H7 (cell line): ENCODE data around the gene DHRS2. TPM values are rescaled to one million over a fixed set of nuclear protein-coding genes. Genes with fewer than 3 reads are reported as not detected.

Source experiments
- DNase-seq: peaks from one replicate; pipeline ENCODE4 v3.0.0; 2012
- H3K27me3 ChIP-seq: 2 replicates; pipeline ENCODE4 v1.6.0; 2011; ENCODE audit warnings: mild to moderate bottlenecking, low read length; ENCODE audit not compliant: control insufficient read depth, insufficient read depth
- H3K36me3 ChIP-seq: replicated peaks from 2 replicates; pipeline ENCODE4 v1.5.1; 2011; ENCODE audit warnings: low read length; ENCODE audit not compliant: control insufficient read depth, insufficient read depth
- H3K4me3 ChIP-seq: 2 replicates; pipeline ENCODE4 v1.5.1; 2011; ENCODE audit warnings: low read depth, mild to moderate bottlenecking, control low read depth, low read length, moderate library complexity; ENCODE audit not compliant: insufficient read depth
- total RNA-seq: library from RNA; depleted of rRNA; stranded (reverse); fragments of >200 nt; shearing (Covaris generic); gene quantifications from 2 replicates; pipeline ENCODE4 v1.2.3, GENCODE V29; 2014

DHRS2 gene
- total RNA-seq, 1 experiment from 2014 or later, result 1.1 TPM

GRCh38 chr14:23621204-23621931 lies 14.8 kb upstream of the DHRS2 start:
- Histone ChIP-seq H3K27me3 (no peaks in the 10 kb centered on the region), H3K4me3 (no peak overlapping the region), H3K36me3 (no peaks in the 10 kb centered on the region)
- no peak for DNase-seq

GRCh38 chr14:23621932-23622730 lies 14.0 kb upstream of the DHRS2 start:
- Histone ChIP-seq H3K27me3 (no peaks in the 10 kb centered on the region), H3K36me3 (no peaks in the 10 kb centered on the region), H3K4me3 (no peak overlapping the region)
- DNase-seq, result no peak

- H3K4me3 ChIP-seq, result no peak overlapping the region
- DNase-seq, result no peak
- H3K27me3 ChIP-seq, result no peaks in the 10 kb centered on the region
- H3K36me3 ChIP-seq, result no peaks in the 10 kb centered on the region
Observed at GRCh38 chr14:23622990-23623389, 13.2 kb upstream of the DHRS2 start.

- Histone ChIP-seq H3K36me3 (no peaks in the 10 kb centered on the region), H3K4me3 (no peak overlapping the region)
- DNase-seq, result no peak
Observed at GRCh38 chr14:23623962-23624361, 12.2 kb upstream of the DHRS2 start.

GRCh38 chr14:23624830-23625404 lies 11.2 kb upstream of the DHRS2 start:
- no peak for DNase-seq
- H3K4me3 ChIP-seq, result no peak overlapping the region
- no peaks in the 10 kb centered on the region for H3K36me3 ChIP-seq
- H3K27me3 ChIP-seq, result no peaks in the 10 kb centered on the region

More at GRCh38 chr14:23623962-23624361, 12.2 kb upstream of the DHRS2 start:
- no peaks in the 10 kb centered on the region for H3K27me3 ChIP-seq

DNA sequence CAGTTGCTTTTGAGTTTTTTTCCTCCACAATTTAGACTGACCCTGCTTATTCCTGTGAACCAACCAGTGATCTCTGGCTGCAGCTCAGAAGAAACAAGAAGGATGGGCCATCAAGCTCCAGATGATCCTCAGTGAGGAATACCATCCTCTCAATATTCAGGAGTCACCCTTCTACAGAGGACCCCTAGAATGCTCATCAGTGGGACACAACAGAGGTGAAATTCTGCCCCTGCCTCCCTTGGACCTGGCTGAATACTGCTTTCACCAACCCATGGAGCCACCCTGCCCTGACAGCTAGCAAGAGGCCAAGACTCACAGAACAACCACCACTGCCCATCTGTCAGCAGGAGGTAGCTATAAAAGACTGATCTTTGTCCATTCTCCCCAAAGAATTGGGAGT lies 9.2 kb upstream of the DHRS2 start:
- no peaks in the 10 kb centered on the region for H3K27me3 ChIP-seq
- H3K36me3 ChIP-seq, result no peaks in the 10 kb centered on the region
- DNase-seq, result no peak
- H3K4me3 ChIP-seq, result no peak overlapping the region

DNA sequence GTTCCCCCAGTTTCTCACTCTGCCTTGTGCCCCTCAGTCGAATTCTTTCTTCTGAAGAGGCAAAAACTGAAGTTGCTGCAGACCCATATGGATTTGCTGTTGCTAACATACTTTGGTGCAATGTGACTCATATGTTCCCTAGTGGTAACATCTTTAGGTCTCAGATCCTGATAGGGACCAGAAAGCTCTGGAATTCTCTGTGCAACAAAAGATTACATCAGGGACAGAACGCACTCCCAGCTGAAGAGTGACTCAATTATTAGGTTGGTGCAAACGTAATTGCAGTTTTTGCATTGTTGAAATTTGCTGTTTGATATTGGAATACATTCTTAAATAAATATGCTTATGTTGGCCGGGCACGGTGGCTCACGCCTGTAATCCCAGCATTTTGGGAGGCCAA lies 8.2 kb upstream of the DHRS2 start:
- Histone ChIP-seq H3K36me3 (no peaks in the 10 kb centered on the region), H3K27me3 (no peaks in the 10 kb centered on the region), H3K4me3 (no peak overlapping the region)
- no peak for DNase-seq

- no peaks in the 10 kb centered on the region for H3K27me3 ChIP-seq
- H3K4me3 ChIP-seq, result no peak overlapping the region
- DNase-seq, result no peak
- H3K36me3 ChIP-seq, result no peaks in the 10 kb centered on the region
Observed at GRCh38 chr14:23629204-23629603, 7.0 kb upstream of the DHRS2 start.

- DNase-seq, result no peak
Observed at GRCh38 chr14:23629832-23630396, 6.2 kb upstream of the DHRS2 start.

DNA sequence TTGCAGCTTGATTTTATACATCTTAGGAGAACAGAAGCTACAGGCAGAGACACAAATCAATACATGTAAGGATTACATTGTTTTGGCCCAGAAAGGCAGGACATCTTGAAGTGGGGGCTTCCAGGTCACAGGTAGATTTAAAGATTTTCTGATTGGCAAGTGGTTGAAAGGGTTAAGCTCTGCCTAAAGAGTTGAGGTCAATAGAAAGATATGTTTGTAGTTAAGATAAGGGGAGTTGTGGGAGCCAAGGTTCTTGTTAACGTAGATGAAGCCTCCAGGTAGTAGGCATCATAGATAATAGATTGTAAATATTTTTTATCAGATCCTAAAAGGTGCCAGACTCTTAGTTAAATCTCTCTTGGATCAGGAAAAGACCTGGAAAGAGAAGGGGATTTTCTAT lies 5.5 kb upstream of the DHRS2 start:
- H3K36me3 ChIP-seq, result no peaks in the 10 kb centered on the region
- no peak overlapping the region for H3K4me3 ChIP-seq
- no peaks in the 10 kb centered on the region for H3K27me3 ChIP-seq
- DNase-seq, result no peak

More at GRCh38 chr14:23629832-23630396, 6.2 kb upstream of the DHRS2 start:
- Histone ChIP-seq H3K36me3 (no peaks in the 10 kb centered on the region), H3K27me3 (no peaks in the 10 kb centered on the region), H3K4me3 (no peak overlapping the region)

GRCh38 chr14:23631234-23631633 lies 4.9 kb upstream of the DHRS2 start:
- no peak overlapping the region for H3K4me3 ChIP-seq
- H3K27me3 ChIP-seq, result no peaks in the 10 kb centered on the region
- no peak for DNase-seq
- H3K36me3 ChIP-seq, result no peaks in the 10 kb centered on the region

DNA sequence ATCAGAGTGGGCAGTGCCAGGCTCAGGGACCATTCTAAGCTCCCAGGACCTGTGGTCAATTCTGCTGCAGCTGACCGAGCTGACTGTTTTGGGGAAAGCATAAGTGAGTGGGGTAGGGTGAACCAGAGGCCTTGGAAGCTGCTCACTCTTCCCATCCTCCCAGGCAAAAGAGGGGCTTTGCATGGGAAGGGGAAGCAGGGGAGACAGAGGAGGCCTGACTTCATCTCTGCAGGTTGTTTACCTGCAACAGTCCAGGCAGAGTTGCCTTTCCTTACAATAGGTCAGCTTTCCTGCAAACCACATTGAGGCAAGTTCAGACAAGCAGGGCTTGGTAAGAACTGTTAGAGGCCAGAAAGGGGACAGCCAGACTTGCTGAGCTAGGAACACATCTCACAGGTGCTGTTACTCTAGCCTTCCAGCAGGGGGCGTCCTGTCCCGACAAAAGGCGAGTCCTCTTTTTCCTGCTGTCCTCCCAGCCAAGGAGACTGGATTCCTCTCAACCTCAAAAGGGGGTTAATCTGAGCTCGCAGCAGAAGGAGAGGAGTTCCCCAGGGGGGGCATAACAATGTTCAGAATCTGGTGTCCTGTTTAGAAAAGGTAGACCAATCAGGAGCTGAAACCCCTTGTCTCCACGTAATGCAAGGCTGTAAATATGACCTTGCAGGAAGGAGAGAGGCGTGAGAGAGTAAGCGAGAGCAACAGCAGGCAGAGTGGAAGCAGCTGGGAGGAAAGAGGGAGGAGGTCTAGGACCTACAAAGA lies 4.3 kb upstream of the DHRS2 start:
- no peaks in the 10 kb centered on the region for H3K36me3 ChIP-seq
- H3K27me3 ChIP-seq, result no peaks in the 10 kb centered on the region
- DNase-seq, result peak; percentile 87
- H3K4me3 ChIP-seq, result no peak overlapping the region

DNA sequence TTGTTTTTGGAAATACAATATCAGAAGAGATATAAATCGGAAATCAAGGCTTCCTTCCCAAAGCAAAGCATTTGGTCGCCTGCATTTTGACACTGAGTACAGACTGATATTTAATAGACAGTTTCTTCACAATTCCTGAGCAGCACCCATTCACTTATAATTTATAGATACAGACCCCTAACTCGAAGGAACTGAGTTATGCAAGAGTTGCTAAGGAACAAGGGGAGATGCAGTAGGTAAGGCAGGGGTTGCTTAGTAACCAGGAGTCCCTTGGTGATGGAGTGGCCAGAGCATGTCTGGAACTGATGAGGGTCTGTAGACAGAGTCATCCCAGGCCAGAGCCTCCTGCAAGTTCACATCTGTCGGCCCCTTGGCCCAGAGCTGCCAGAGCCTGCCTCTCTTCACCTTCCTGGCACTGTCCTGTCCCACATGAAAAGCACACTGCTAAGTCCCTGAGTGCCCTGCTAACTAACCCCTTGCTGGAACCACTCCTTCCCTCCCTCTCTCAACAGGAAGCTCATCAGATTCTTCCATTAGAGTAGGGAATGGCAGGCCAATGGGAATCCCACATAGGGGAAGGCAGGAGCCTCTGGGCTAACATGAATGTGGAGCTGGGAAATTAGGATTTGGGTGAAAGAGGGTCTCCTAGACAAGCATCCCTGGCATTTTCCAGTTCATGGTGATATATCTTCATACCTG lies 3.6 kb upstream of the DHRS2 start:
- Histone ChIP-seq H3K27me3 (no peaks in the 10 kb centered on the region), H3K36me3 (no peaks in the 10 kb centered on the region), H3K4me3 (no peak overlapping the region)
- no peak for DNase-seq
